Measurements from ENCODE around the gene ADCY9.

Gene ADCY9

DNA sequence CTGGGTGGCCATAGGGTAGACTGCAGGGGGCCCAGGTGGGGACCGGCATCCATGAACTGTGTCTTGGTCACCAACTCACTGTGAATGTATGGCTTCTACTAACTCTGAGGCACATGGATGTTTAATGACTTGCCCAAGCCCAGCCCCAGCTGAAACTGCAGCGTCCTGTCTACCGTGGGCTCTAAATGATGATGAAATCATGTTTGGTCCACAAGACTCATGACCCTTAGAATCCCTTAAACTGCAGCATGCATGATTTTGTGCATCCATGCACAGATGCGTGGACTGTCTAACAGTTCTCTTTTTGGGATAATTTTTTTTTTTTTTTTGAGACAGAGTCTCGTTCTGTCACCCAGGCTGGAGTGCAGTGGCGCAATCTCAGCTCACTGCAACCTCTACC lies 203.3 kb downstream of the ADCY9 start:
- DNase-seq (ENCODE audit: low spot score) = no peak

Measured in Ammon's horn (tissue), 1 donor.